Pulmonary artery endothelial cell (primary cell): Measurements from ENCODE around the gene PDK4. TPM values are rescaled to one million over a fixed set of nuclear protein-coding genes. Genes with fewer than 3 reads are reported as not detected.
"Not testable (repeated sequence)": the region's sequence is repeated elsewhere in the genome, so short reads cannot be mapped to it uniquely, and the experiment has no call there.

Experiments used
- DNase-seq: peaks from one replicate; pipeline ENCODE4 v3.0.0-alpha.2; 2011; ENCODE audit warnings: low read depth, low spot score
- total RNA-seq: library from RNA; depleted of rRNA; stranded (reverse); fragments of >200 nt; gene quantifications from 2 replicates; pipeline ENCODE4 v1.2.3, GENCODE V29; 2014

The PDK4 gene
- total RNA-seq, 1 donor from 2014 or later: 5.9 TPM

DNA sequence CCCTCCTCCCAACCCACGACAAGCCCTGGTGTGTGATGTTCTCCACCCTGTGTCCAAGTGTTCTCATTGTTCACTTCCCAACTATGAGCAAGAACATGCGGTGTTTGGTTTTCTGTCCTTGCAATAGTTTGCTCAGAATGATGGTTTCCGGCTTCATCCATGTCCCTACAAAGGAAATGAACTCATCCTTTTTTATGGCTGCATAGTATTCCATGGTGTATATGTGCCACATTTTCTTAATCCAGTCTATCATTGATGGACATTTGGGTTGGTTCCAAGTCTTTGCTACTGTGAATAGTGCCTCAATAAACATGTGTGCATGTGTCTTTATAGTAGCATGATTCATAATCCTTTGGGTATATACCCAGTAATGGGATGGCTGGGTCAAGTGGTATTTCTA lies 8.5 kb upstream of the PDK4 start:
- not testable (repeated sequence) for DNase-seq

- DNase-seq: not testable (repeated sequence)
Measured at GRCh38 chr7:95604397-95604796, 8.1 kb upstream of the PDK4 start.

- DNase-seq: no peak
Measured at GRCh38 chr7:95602421-95602820, 6.1 kb upstream of the PDK4 start.

DNA sequence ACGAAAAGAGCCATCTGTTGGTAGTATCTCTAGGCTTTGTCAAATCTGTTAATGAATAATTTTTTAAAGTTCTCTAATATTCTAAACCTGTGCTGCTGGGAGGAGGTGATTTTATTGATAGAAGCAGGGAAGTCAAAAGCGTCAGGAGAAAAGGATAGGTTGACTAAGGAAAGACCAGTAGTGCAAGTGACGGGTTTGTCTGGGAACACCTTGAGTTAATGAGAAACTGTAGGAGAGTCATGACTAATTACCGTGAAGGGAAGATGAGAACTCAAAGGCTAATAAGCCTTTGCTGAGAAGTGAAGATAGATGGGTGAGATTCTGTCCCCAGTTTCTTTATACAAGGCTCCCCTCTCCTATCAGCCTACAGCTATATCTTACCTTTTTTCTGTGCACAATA lies 5.0 kb upstream of the PDK4 start:
- DNase-seq: no peak

DNA sequence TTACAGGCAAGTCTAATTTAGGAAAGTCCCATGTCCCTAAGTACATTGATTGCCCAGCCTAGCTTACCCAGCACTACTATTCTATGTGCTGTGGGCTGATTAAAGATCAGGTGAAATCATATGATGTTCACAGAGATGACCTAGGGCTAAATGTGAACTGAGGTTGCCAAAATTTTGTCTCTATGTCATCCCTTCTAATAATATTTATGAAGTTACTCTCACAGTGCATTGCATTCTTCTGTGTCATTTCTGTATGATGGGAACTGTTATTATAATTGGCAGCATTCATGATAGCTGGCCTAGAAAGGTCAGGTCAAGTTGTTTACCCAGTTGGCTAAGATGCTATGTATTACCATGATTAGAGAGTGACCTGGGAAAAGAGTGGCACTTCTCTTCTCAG lies 2.8 kb upstream of the PDK4 start:
- no peak for DNase-seq

- no peak for DNase-seq
Measured at GRCh38 chr7:95598511-95598910, 2.2 kb upstream of the PDK4 start.

GRCh38 chr7:95595746-95596197 lies 544 bp downstream of the PDK4 start:
- no peak for DNase-seq

GRCh38 chr7:95594185-95594584 lies 2.1 kb downstream of the PDK4 start:
- DNase-seq: no peak

DNA sequence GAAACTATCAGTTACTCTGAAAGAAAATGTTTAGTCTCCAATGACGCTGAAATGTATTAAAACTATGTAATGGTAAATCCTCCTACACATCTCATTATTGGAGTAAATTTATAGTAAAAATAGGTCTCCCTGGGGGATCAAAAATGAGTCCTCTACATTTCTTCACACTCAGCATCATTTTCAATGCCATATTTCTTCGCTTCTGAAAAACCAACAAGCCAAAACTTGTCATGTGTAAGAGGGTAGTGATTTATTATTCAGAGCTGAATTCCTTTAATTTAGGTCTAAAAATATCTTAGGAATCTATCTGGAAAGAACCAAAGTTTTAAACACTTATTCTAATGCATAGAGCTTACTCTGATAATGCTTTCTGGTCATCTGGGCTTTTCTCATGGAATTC lies 3.0 kb downstream of the PDK4 start:
- no peak for DNase-seq

GRCh38 chr7:95592570-95592969 lies 3.7 kb downstream of the PDK4 start:
- no peak for DNase-seq

DNA sequence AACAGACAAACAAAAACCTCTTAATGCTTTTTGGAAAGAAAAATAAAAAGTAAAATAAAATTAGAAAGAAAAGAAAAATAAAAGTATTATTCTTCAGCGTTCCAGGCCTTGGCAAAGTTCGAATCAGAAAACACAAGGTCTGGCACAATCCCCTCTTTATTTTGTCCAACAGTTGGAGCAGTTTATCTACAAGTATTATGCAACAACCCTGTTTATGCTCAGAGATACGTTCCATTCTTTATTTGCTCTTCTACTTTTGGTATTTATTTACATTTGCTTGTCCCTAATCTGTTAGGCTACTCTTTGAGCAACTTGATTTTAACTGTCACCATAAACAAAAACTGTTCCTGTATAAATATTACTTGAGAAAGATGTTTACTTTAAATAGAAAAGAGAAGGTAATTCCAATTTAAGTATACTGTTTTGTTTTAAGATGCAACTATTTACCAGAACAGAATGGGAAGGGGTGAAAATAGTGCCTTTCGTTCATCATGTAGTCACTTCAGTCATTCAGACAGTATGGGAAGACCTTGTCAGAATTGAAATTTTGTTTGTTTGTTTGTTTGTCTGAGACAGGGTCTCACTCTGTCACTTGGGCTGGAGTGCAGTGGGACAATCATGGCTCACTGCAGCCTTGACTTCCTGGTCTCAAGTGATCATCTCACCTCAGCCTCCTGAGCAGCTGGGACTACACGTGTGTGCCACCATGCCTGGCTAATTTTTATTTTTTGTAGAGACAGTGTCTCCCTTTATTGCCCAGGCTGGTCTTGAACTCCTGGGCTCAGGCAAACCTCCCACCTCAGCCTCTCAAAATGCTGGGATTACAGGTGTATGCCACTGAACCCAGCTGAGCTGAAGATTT lies 5.7 kb downstream of the PDK4 start:
- DNase-seq: no peak

GRCh38 chr7:95589766-95590165 lies 6.5 kb downstream of the PDK4 start:
- DNase-seq: no peak

- DNase-seq: no peak
Measured at GRCh38 chr7:95589031-95589430, 7.3 kb downstream of the PDK4 start.

DNA sequence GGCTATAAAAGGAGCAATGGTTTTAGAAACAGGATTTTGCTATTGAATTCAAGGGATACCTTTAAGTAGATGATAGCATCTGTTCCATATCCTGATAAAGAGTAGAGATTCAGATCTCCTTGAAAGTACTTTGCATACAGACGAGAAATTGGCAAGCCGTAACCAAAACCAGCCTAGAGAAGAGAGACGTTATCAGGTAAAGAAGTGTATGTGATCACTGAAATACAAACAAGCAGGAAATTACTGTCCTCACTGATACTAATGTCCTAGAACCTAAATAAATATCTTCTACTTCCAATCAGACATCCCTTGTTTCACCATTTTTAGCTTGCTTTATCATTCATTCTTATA lies 9.4 kb downstream of the PDK4 start:
- no peak for DNase-seq

DNA sequence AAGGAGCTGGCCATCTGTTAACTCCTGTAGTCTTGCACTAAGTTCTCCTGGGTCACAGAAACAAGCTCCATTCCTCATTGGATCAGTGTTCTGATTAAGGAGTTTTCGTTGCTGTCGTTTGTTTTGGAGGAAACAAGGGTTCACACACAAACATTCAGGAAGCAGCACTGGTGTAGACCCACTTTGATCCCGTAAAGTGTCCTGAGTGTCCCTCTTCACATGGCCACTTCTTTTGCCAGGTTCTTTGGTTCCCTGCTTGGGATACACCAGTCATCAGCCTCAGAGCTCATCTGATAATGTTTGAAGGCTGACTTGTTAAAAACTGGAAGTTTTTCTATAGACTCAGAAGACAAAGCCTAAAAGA lies 10.9 kb downstream of the PDK4 start:
- no peak for DNase-seq

DNA sequence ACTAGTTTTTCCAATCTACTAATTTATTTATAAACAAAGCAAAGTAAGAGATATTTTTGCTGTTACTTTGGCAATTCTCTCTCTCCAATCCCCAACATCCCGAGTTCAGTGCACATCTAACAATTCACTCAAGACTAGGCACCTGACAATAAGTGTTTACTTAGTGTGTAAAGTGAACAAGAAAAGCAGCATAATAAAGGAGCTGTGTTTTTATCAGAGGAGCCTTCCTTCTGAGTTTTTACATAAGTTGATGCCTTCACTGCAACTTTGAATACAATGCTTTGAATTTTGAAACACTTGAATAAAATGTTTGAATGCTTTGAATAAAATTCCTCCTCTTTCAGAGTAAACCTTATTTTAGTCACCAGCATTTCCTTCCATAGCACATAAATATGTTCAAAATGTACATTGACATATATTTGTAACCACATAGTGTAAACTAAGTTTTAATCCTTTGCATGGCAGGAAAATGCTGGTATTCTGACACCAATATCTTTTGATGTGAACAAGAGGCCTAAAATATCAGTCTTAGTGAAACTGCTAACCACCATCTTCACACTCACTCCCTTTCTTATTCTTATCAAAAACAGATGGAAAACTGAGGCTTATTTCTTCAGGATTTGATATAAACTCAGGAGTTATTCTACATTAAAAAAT lies 11.4 kb downstream of the PDK4 start:
- DNase-seq: no peak

GRCh38 chr7:95583834-95584621 lies 12.3 kb downstream of the PDK4 start:
- DNase-seq: no peak

DNA sequence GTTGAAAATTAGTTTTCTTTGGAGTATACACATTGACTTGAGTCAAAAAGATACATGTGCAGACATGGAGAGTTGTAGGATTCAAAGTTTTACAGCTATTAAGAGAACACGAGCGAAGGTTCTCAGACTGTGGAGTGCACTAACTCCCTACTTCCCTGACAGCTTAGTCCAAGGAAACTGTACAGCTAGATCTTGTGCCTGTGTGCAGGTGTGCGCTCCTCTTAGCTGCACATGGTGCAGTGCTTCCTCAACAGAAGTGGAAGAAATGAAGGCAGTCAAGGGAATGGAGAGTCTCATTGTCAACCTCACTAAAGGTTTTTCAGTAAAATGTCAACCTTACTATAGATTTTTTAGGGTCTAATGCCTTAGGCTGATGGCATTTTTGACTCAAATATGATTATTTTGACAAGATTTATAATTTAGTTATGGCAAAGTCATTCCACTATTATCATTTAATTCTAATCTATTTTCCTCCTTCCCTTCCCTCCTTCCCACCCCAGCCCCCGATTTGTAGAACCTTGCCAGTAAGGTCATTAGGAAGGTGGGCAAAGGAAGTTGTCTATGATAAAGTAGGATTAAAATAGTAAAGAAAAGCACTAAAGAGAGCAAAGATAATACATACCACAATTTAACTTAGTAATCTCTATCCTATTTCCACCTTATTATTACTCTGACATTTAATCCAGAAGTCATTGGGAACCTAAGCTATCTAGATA lies 13.6 kb downstream of the PDK4 start:
- no peak for DNase-seq

- no peak for DNase-seq
Measured at GRCh38 chr7:95581467-95581866, 14.8 kb downstream of the PDK4 start.

- DNase-seq: no peak
Measured at GRCh38 chr7:95579318-95579717, 17.0 kb downstream of the PDK4 start.

GRCh38 chr7:95578299-95578855 lies 17.9 kb downstream of the PDK4 start:
- no peak for DNase-seq
